MCF 10A (cell line): ENCODE measurements around the gene ESPNL. TPM values are rescaled to one million over a fixed set of nuclear protein-coding genes. Genes with fewer than 3 reads are reported as not detected.

Experiments
- BruUV-seq: library from RNA; stranded (reverse); fragments of 400-500 nt; replicated peaks from 2 replicates; lab custom pipeline; 2021; lab: Mats Ljungman, UMichigan
- CTCF ChIA-PET: fragments of 300-600 bp; sonication (Branson Sonifier 250); formaldehyde crosslinking; extraction: SDS; loops from one replicate; lab custom pipeline; 2021; ENCODE audit warnings: antibody characterized with exemption, inconsistent platforms; lab: Yijun Ruan, JAX
- POLR2A ChIA-PET: fragments of 300-600, 350-650 bp; sonication (Branson Sonifier 250); formaldehyde crosslinking; extraction: SDS; loops from one replicate; lab custom pipeline; 2020; ENCODE audit warnings: antibody characterized with exemption, inconsistent platforms; lab: Yijun Ruan, JAX
- DNase-seq: peaks from one replicate; pipeline ENCODE4 v3.0.0-alpha.2; 2018; ENCODE audit not compliant: unreplicated experiment
- H3K27ac Mint-ChIP-seq: one replicate; pipeline ENCODE4 v1.8.0; 2022; ENCODE audit warnings: mild to moderate bottlenecking, low read depth, mixed read lengths; ENCODE audit not compliant: unreplicated experiment
- H3K27me3 Mint-ChIP-seq: one replicate; pipeline ENCODE4 v1.8.0; 2022; ENCODE audit warnings: mixed read lengths; ENCODE audit not compliant: insufficient read depth, unreplicated experiment
- H3K36me3 Mint-ChIP-seq: one replicate; pipeline ENCODE4 v1.8.0; 2022; ENCODE audit warnings: mild to moderate bottlenecking, moderate library complexity, mixed read lengths; ENCODE audit not compliant: insufficient read depth, unreplicated experiment
- H3K4me1 Mint-ChIP-seq: one replicate; pipeline ENCODE4 v1.8.0; 2022; ENCODE audit warnings: mixed read lengths; ENCODE audit not compliant: insufficient read depth, unreplicated experiment
- H3K4me3 Mint-ChIP-seq: one replicate; pipeline ENCODE4 v1.8.0; 2022; ENCODE audit warnings: mild to moderate bottlenecking, moderate library complexity, mixed read lengths; ENCODE audit not compliant: unreplicated experiment
- H3K9me3 Mint-ChIP-seq: one replicate; pipeline ENCODE4 v1.8.0; 2022; ENCODE audit warnings: mixed read lengths; ENCODE audit not compliant: unreplicated experiment
- intact Hi-C: fragments of 100-400 bp; cut with micrococcal nuclease; formaldehyde crosslinking; loops from 2 replicates; pipeline ENCODE4 v1.14.1; 2022
- total RNA-seq: library from RNA; stranded (reverse); gene quantifications from 2 replicates; pipeline ENCODE4 v1.2.3, GENCODE V29; 2022
- TF ChIP-seq, protein P1 (sequence below): fragments of 200-600 bp; IDR thresholded peaks from one replicate; pipeline ENCODE4 v1.8.0; 2022; ENCODE audit warnings: antibody characterized with exemption, mild to moderate bottlenecking; ENCODE audit not compliant: unreplicated experiment

ESPNL gene
- total RNA-seq, 1 experiment from 2014 or later, result not detected

DNA sequence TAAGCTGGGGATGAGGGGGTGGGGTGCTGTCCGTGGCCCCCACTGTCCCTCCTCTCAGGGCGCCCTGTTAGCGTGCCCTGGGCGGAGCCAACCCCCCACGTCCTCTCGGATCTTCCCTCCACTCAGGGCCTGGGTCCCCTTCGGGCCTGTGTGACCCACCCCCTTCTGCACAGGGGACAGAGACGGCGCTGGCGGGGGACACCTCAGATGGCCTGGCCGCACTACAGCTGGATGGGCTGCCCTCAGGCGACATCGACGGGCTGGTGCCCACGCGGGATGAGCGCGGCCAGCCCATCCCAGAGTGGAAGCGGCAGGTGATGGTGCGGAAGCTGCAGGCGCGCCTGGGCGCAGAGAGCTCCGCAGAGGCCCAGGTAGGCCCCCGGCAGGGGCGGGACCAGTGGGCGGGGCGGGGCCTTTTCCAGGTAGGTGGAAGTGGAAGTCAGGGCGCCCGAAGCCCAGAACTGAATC lies 28.4 kb downstream of the ESPNL start:
- Mint-ChIP-seq H3K9me3 (no peaks in the 10 kb centered on the region), H3K4me1 (no peaks in the 10 kb centered on the region), H3K36me3 (no peaks in the 10 kb centered on the region), H3K4me3 (no peak overlapping the region), H3K27me3 (no peaks in the 10 kb centered on the region), H3K27ac (no peak overlapping the region)
- no peak for DNase-seq
- ChIA-PET POLR2A (no interaction called here), CTCF (no interaction called here)
- TF ChIP-seq, protein P1, sequence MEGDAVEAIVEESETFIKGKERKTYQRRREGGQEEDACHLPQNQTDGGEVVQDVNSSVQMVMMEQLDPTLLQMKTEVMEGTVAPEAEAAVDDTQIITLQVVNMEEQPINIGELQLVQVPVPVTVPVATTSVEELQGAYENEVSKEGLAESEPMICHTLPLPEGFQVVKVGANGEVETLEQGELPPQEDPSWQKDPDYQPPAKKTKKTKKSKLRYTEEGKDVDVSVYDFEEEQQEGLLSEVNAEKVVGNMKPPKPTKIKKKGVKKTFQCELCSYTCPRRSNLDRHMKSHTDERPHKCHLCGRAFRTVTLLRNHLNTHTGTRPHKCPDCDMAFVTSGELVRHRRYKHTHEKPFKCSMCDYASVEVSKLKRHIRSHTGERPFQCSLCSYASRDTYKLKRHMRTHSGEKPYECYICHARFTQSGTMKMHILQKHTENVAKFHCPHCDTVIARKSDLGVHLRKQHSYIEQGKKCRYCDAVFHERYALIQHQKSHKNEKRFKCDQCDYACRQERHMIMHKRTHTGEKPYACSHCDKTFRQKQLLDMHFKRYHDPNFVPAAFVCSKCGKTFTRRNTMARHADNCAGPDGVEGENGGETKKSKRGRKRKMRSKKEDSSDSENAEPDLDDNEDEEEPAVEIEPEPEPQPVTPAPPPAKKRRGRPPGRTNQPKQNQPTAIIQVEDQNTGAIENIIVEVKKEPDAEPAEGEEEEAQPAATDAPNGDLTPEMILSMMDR, result no peak
- BruUV-seq, result no TSS peak
- intact Hi-C loops, result no loop called here

DNA sequence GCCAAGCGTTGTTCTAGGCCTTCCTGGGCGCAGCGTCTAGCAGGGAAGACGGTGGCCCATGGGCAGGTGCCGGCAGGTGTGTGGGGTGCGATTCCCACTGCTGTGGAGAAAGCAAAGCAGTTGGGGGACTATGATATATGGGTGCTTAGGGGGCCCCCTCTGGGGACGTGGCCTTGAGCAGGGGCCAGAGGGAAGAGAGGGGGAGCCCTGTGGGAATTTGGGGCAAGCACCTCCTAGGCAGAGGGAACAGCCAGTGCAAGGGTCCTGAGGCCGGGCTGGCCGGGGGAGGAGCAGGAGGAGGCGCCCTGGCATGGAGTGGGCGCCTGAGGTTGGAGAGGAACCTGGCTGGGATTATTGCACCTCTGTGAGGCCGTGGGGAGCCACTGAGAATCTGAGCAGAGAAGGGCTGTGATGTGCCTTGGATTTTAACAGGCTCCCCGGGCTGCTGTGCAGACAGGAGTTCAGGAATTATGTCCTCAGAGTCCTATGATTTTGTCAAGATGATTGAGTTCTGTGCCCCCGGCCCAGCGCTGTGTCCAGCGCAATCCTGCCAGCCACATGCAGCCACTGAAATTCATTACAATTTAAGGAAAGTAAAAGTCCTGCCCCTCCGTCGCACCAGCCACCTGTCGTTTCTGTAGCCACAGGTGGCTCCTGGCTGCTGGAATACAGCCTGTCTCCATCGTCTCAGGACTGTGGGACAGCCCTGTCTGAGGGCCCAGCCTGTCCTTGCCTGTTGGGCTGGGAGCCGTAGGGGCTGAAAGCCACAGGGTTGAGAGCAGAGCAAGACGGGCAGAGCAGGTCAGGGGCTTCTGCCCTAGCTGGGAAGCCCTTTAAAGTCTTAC lies 29.2 kb downstream of the ESPNL start:
- ChIA-PET POLR2A (no interaction called here), CTCF (no interaction called here)
- Mint-ChIP-seq H3K4me3 (no peak overlapping the region), H3K27me3 (no peaks in the 10 kb centered on the region), H3K27ac (no peak overlapping the region), H3K4me1 (no peaks in the 10 kb centered on the region), H3K36me3 (no peaks in the 10 kb centered on the region), H3K9me3 (no peaks in the 10 kb centered on the region)
- no TSS peak for BruUV-seq
- no peak for DNase-seq
- TF ChIP-seq, protein P1, result no peak
- intact Hi-C loops, result no loop called here

DNA sequence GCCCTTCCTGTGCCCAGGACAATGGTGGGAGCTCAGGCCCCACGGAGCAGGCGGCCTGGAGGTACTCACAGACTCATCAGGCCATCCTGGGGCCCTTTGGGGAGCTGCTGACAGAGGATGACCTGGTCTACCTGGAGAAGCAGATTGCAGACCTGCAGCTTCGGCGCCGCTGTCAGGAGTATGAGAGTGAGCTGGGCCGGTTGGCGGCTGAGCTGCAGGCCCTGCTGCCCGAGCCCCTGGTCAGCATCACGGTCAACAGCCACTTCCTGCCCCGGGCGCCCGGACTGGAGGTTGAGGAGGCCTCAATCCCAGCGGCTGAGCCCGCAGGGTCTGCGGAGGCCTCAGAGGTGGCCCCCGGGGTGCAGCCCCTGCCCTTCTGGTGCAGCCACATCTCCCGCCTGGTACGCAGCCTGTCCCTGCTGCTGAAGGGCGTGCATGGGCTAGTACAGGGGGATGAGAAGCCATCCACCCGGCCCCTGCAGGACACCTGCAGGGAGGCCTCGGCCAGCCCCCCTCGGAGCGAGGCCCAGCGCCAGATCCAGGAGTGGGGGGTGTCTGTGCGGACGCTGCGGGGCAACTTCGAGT lies 30.1 kb downstream of the ESPNL start:
- H3K9me3 Mint-ChIP-seq, result no peaks in the 10 kb centered on the region
- no peaks in the 10 kb centered on the region for H3K36me3 Mint-ChIP-seq
- DNase-seq, result no peak
- H3K4me1 Mint-ChIP-seq, result no peaks in the 10 kb centered on the region
- no peak overlapping the region for H3K4me3 Mint-ChIP-seq
- CTCF ChIA-PET, result no interaction called here
- BruUV-seq, result no TSS peak
- TF ChIP-seq, protein P1, result no peak
- no peak overlapping the region for H3K27ac Mint-ChIP-seq
- no peaks in the 10 kb centered on the region for H3K27me3 Mint-ChIP-seq
- POLR2A ChIA-PET, result no interaction called here
- intact Hi-C loops, result no loop called here
